GM23338 (cell line): ENCODE data around the gene GRHPR. TPM values are rescaled to one million over a fixed set of nuclear protein-coding genes. Genes with fewer than 3 reads are reported as not detected.

Experiments used
- ATAC-seq: fragments of 200-7000 bp; cut with Tn5 transposase; 3 replicates; pipeline ENCODE4 v1.9.1; 2020
- DNase-seq: peaks from one replicate; pipeline ENCODE4 v3.0.0-alpha.2; 2015; ENCODE audit warnings: low spot score
- H2AFZ ChIP-seq: fragments of 200-600 bp; sonication (generic); 2 replicates; pipeline ENCODE4 v1.8.0; 2016; ENCODE audit warnings: antibody characterized with exemption, mild to moderate bottlenecking, moderate library complexity
- H3F3A ChIP-seq: fragments of 200-600 bp; sonication (generic); replicated peaks from 2 replicates; pipeline ENCODE4 v1.8.0; 2017; ENCODE audit warnings: antibody characterized with exemption, mixed run types, low read depth
- H3K27ac ChIP-seq: fragments of 200-600 bp; sonication (generic); 2 replicates; pipeline ENCODE4 v1.6.1; 2016; ENCODE audit warnings: low read depth
- H3K27me3 ChIP-seq: fragments of 200-600 bp; sonication (generic); 2 replicates; pipeline ENCODE4 v1.8.0; 2016; ENCODE audit warnings: mild to moderate bottlenecking, mixed run types, moderate library complexity; ENCODE audit not compliant: insufficient read depth
- H3K36me3 ChIP-seq: fragments of 200-600 bp; sonication (generic); 2 replicates; pipeline ENCODE4 v1.8.0; 2016; ENCODE audit warnings: mild to moderate bottlenecking; ENCODE audit not compliant: insufficient read depth
- H3K4me1 ChIP-seq: fragments of 200-600 bp; sonication (generic); 2 replicates; pipeline ENCODE4 v1.8.0; 2016; ENCODE audit warnings: mild to moderate bottlenecking, moderate library complexity; ENCODE audit not compliant: insufficient read depth
- H3K4me2 ChIP-seq: fragments of 200-600 bp; sonication (generic); 2 replicates; pipeline ENCODE4 v1.7.1; 2017; ENCODE audit warnings: mixed run types
- H3K4me3 ChIP-seq: fragments of 200-600 bp; sonication (generic); 2 replicates; pipeline ENCODE4 v1.6.1; 2016; ENCODE audit warnings: mixed run types
- H3K79me2 ChIP-seq: fragments of 200-600 bp; sonication (generic); replicated peaks from 2 replicates; pipeline ENCODE4 v1.8.0; 2017; ENCODE audit warnings: mild to moderate bottlenecking; ENCODE audit not compliant: insufficient read depth
- H3K9me2 ChIP-seq: fragments of 200-600 bp; sonication (generic); 2 replicates; pipeline ENCODE4 v1.8.0; 2017; ENCODE audit not compliant: insufficient read depth
- H4K20me1 ChIP-seq: fragments of 200-600 bp; sonication (generic); replicated peaks from 2 replicates; pipeline ENCODE4 v1.8.0; 2017; ENCODE audit warnings: mild to moderate bottlenecking; ENCODE audit not compliant: insufficient read depth
- H3K27ac Mint-ChIP-seq: 2 replicates; pipeline ENCODE4 v1.8.0; 2020; ENCODE audit warnings: inconsistent platforms, mild to moderate bottlenecking, moderate library complexity, mixed read lengths
- H3K27me3 Mint-ChIP-seq: 3 replicates; pipeline ENCODE4 v1.8.0; 2022; ENCODE audit warnings: low read depth, mild to moderate bottlenecking, moderate library complexity, mixed read lengths, inconsistent platforms; ENCODE audit not compliant: insufficient read depth, poor library complexity
- H3K36me3 Mint-ChIP-seq: 3 replicates; pipeline ENCODE4 v1.8.0; 2021; ENCODE audit warnings: low read depth, mild to moderate bottlenecking, inconsistent platforms, moderate library complexity, mixed read lengths
- H3K4me1 Mint-ChIP-seq: 3 replicates; pipeline ENCODE4 v1.8.0; 2020; ENCODE audit warnings: mild to moderate bottlenecking, inconsistent platforms, mixed read lengths
- H3K4me3 Mint-ChIP-seq: 3 replicates; pipeline ENCODE4 v1.8.0; 2021; ENCODE audit warnings: moderate library complexity, mild to moderate bottlenecking, inconsistent platforms, mixed read lengths
- H3K9me3 Mint-ChIP-seq: 3 replicates; pipeline ENCODE4 v1.8.0; 2020; ENCODE audit warnings: moderate library complexity, mild to moderate bottlenecking, inconsistent platforms, mixed read lengths
- CREB1 ChIP-seq: fragments of 250-450 bp; sonication (Bioruptor Pico); IDR thresholded peaks from 2 replicates; pipeline ENCODE4 v1.5.0; 2020; ENCODE audit warnings: low read depth, mild to moderate bottlenecking, moderate library complexity
- ETS1 ChIP-seq: IDR thresholded peaks from 2 replicates; pipeline ENCODE4 v1.6.1; 2016; ENCODE audit warnings: antibody characterized with exemption
- EZH2 ChIP-seq: fragments of 200-600 bp; sonication (generic); IDR thresholded peaks from one replicate; pipeline ENCODE4 v1.8.0; 2017; ENCODE audit warnings: antibody characterized with exemption, mild to moderate bottlenecking, low read depth; ENCODE audit not compliant: unreplicated experiment
- EZH2phosphoT487 ChIP-seq: fragments of 200-600 bp; sonication (generic); IDR thresholded peaks from one replicate; pipeline ENCODE4 v1.8.1; 2018; ENCODE audit warnings: antibody characterized with exemption; ENCODE audit not compliant: unreplicated experiment
- JUNB ChIP-seq: IDR thresholded peaks from one replicate; pipeline ENCODE4 v1.6.1; 2016; ENCODE audit warnings: antibody characterized with exemption; ENCODE audit not compliant: unreplicated experiment
- NANOG ChIP-seq: IDR thresholded peaks from 2 replicates; pipeline ENCODE4 v1.6.1; 2016; ENCODE audit warnings: antibody characterized with exemption, borderline replicate concordance
- POLR2AphosphoS5 ChIP-seq: IDR thresholded peaks from 2 replicates; pipeline ENCODE4 v1.6.1; 2016; ENCODE audit warnings: antibody characterized with exemption, low read depth
- REST ChIP-seq: IDR thresholded peaks from one replicate; pipeline ENCODE4 v1.6.1; 2018; ENCODE audit warnings: antibody characterized with exemption; ENCODE audit not compliant: unreplicated experiment
- STAT1 ChIP-seq: IDR thresholded peaks from one replicate; pipeline ENCODE4 v1.6.1; 2016; ENCODE audit warnings: antibody characterized with exemption; ENCODE audit not compliant: unreplicated experiment
- ZNF114 ChIP-seq: fragments of 250-450 bp; sonication (Bioruptor Pico); IDR thresholded peaks from 2 replicates; pipeline ENCODE4 v1.5.0; 2020; ENCODE audit warnings: mild to moderate bottlenecking, moderate library complexity
- ZNF331 ChIP-seq: fragments of 250-450 bp; sonication (Bioruptor Pico); IDR thresholded peaks from 2 replicates; pipeline ENCODE4 v1.5.0; 2020; ENCODE audit warnings: low read depth, mild to moderate bottlenecking, moderate library complexity
- ZNF462 ChIP-seq: fragments of 250-450 bp; sonication (Bioruptor Pico); IDR thresholded peaks from 2 replicates; pipeline ENCODE4 v1.5.0; 2020; ENCODE audit warnings: mild to moderate bottlenecking, moderate library complexity
- polyA plus RNA-seq: library from polyadenylated mRNA; unstranded; fragments of >200 nt; fragmentation: Nextera tagmentation; extraction: Ambion mirVana; gene quantifications from 2 replicates; pipeline ENCODE4 v1.2.1, GENCODE V29; 2016
- total RNA-seq: library from RNA; depleted of rRNA; stranded (reverse); fragments of >200 nt; shearing (Covaris generic); gene quantifications from 2 replicates; pipeline ENCODE4 v1.2.3, GENCODE V29; 2014

Gene GRHPR
- total and polyA plus RNA-seq, 2 experiments from 2014 or later, result 69.0 to 128 TPM

GRCh38 chr9:37417857-37418618 is 4.5 kb upstream of the GRHPR start:
- H3K4me3 Mint-ChIP-seq, result no peak overlapping the region
- H3K9me3 Mint-ChIP-seq, result no peaks in the 10 kb centered on the region
- TF ChIP-seq ETS1 (no peak), ZNF114 (CRISPR knock-in tag) (no peak), ZNF462 (no peak), STAT1 (no peak), NANOG (no peak), CREB1 (CRISPR knock-in tag) (no peak), POLR2AphosphoS5 (no peak), REST (no peak), EZH2phosphoT487 (no peak), JUNB (no peak), ZNF331 (CRISPR knock-in tag) (no peak), EZH2 (no peak)
- no peak overlapping the region for H3K27ac ChIP-seq
- H3K4me1 Mint-ChIP-seq, result peaks cover 25% of the 10 kb centered on the region
- H3K27me3 Mint-ChIP-seq, result peaks cover 13% of the 10 kb centered on the region
- ATAC-seq, result no peak
- no peak overlapping the region for H3K27ac Mint-ChIP-seq
- H3K36me3 Mint-ChIP-seq, result no peaks in the 10 kb centered on the region; the same call in 2 of the 3 replicates
- no peak overlapping the region for H2AFZ ChIP-seq
- peaks cover 7% of the 10 kb centered on the region; the same call in 1 of the 2 replicates for H3F3A ChIP-seq
- no peaks in the 10 kb centered on the region for H3K9me2 ChIP-seq
- no peaks in the 10 kb centered on the region for H3K36me3 ChIP-seq
- no peaks in the 10 kb centered on the region for H4K20me1 ChIP-seq
- no peak overlapping the region for H3K4me3 ChIP-seq
- H3K4me1 ChIP-seq, result peaks cover 28% of the 10 kb centered on the region
- DNase-seq, result no peak
- peaks cover 2% of the 10 kb centered on the region for H3K79me2 ChIP-seq
- H3K4me2 ChIP-seq, result no peak overlapping the region
- H3K27me3 ChIP-seq, result no peaks in the 10 kb centered on the region
